ENCODE measurements around the gene ACAD11. TPM values are rescaled to one million over a fixed set of nuclear protein-coding genes. Genes with fewer than 3 reads are reported as not detected.

Gene ACAD11
- total RNA-seq = 10 to 100 TPM; 15.8 to 50.3 (median 19.5) TPM

DNA sequence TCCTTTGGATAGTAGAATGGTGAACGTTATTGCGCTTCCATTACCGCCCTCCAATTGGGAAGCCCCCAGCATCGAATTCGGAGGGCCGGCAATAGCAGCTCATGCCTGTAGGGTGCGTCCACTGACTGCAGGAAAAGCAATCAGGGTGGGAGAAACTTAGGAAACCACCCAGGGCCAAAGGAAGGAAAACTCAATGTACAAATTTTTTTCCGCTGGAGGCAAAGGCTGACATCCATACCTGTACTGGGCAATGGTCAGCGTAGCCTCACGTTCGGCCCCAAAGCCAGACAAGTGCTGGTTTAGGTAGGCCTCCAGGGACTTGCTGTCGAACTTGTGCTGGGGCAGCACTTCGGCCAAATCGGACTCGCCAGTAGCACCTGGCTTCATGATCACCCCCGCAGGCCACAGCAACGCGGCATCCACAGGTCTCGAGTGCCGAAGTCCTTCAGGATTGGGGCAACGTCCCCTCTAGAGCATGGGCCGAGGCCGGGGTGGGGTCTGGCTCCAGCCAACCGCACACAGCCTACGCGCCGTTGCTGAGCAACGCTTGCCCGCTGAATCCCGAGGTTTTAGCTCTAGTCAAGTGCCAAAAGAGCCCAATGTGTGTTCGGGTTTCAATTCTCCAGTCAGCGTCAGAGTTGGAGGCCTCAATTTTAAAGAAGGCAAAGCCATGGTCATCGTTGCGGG, at the start of gene ACAD11:
ACAD11 (minus strand) TSS at position 445 of the 687 bp plus-strand sequence; CDS start at position 387, 58 bp downstream.
- no peaks in the 10 kb centered on the region for H3K27me3 ChIP-seq
- no peaks in the 10 kb centered on the region for H3K9me3 ChIP-seq
- peak; percentile 90 to 93 for DNase-seq
- peak within 1 kb of the TSS; percentile 91 to 97 (median 96) for H3K27ac ChIP-seq
- WGBS, 2 donors = 1 to 2% methylated on average over 19 to 31 of the region's 34 CpGs
- peak; percentile 93 to 94 for ATAC-seq (ENCODE audit: low FRiP score in 2 of 2)
- TF ChIP-seq EP300 (IDR thresholded peaks at IDR 0.05) (no peak), POLR2A (IDR thresholded peaks at IDR 0.05) (peak in 2 of 4 donors; percentile 23 to 59), CTCF (IDR thresholded peaks at IDR 0.05) (peak; percentile 56 to 73 (median 66)), POLR2AphosphoS5 (IDR thresholded peaks at IDR 0.05) (peak in 1 of 2 donors; percentile 79)
- H3K36me3 ChIP-seq = no peaks in the 10 kb centered on the region
- peaks cover 23 to 34% (median 30%) of the 10 kb centered on the region in 4 donors for H3K4me1 ChIP-seq
- peak within 1 kb of the TSS; percentile 74 to 94 (median 78) for H3K4me3 ChIP-seq

DNA sequence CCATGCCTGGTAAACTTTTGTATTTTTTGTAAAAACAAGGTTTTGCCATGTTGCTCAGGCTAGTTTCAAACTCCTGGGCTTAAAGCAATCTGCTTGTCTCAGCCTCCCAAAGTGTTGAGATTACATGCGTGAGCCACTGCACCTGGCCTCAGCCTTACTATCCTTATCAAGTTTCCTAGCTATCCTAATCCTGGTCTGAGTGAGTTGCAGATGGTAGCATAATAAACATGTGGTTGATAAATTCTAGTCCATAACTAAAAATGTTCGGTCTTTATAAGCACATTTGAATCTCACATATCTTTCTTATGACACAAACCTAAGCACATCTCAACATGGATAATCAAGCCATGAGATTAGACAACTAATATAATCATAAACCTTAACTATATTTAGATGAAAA, 44.1 kb upstream of the ACAD11 start:
- Histone ChIP-seq H3K9me3 (no peaks in the 10 kb centered on the region), H3K27ac (no peak overlapping the region), H3K36me3 (peaks cover 23 to 90% (median 38%) of the 10 kb centered on the region in 4 donors), H3K27me3 (no peaks in the 10 kb centered on the region), H3K4me3 (no peak overlapping the region), H3K4me1 (no peaks in the 10 kb centered on the region)
- TF ChIP-seq CTCF (IDR thresholded peaks at IDR 0.05) = no peak
- no peak for TF ChIP-seq POLR2AphosphoS5 (IDR thresholded peaks at IDR 0.05)
- TF ChIP-seq EP300 (IDR thresholded peaks at IDR 0.05) = no peak
- no peak for TF ChIP-seq POLR2A (IDR thresholded peaks at IDR 0.05)
- DNase-seq = no peak
- 96 to 98% methylated on average over 2 of the region's 2 CpGs for WGBS, 2 donors
- no peak for ATAC-seq (ENCODE audit: low FRiP score in 2 of 2)

DNA sequence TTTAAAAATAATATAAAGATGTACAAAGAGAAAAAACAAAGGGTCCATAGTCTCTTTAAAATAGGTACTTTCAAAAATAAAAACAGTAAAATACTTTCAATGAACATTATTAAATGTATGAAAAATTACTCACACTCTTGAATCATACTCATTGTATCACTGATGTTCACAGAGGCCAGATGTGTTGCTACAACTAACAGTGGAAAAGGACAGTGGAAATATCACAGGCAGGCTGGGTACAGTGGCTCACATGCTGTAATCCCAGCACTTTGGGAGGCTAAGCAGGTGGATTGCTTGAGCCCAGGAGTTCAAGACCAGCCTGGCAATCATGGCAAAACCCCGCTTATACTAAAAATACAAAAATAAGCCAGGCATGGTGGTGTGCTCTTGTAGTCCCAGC, 35.8 kb upstream of the ACAD11 start:
- no peak for ATAC-seq (ENCODE audit: low FRiP score in 2 of 2)
- no peak for DNase-seq
- TF ChIP-seq POLR2A (IDR thresholded peaks at IDR 0.05) = no peak
- no peak for TF ChIP-seq CTCF (IDR thresholded peaks at IDR 0.05)
- no peak for TF ChIP-seq POLR2AphosphoS5 (IDR thresholded peaks at IDR 0.05)
- no peak for TF ChIP-seq EP300 (IDR thresholded peaks at IDR 0.05)
- Histone ChIP-seq H3K27me3 (no peaks in the 10 kb centered on the region), H3K36me3 (peaks cover 27 to 98% (median 53%) of the 10 kb centered on the region in 4 donors), H3K4me3 (no peak overlapping the region), H3K9me3 (no peaks in the 10 kb centered on the region), H3K27ac (no peak overlapping the region), H3K4me1 (no peaks in the 10 kb centered on the region)
- 88 to 100% methylated on average over 1 of the region's 1 CpG for WGBS, 2 donors

- 60 to 81% methylated on average over 4 of the region's 4 CpGs for WGBS, 2 donors
- H3K27ac ChIP-seq = no peak overlapping the region
- H3K9me3 ChIP-seq = no peaks in the 10 kb centered on the region
- ATAC-seq (ENCODE audit: low FRiP score in 2 of 2) (no peak), DNase-seq (no peak)
- no peak overlapping the region for H3K4me3 ChIP-seq
- H3K27me3 ChIP-seq = no peaks in the 10 kb centered on the region
- no peaks in the 10 kb centered on the region for H3K4me1 ChIP-seq
- no peak for TF ChIP-seq CTCF (IDR thresholded peaks at IDR 0.05)
- no peak for TF ChIP-seq EP300 (IDR thresholded peaks at IDR 0.05)
- TF ChIP-seq POLR2A (IDR thresholded peaks at IDR 0.05) = no peak
- TF ChIP-seq POLR2AphosphoS5 (IDR thresholded peaks at IDR 0.05) = no peak
- peaks cover 28 to 98% (median 52%) of the 10 kb centered on the region in 4 donors for H3K36me3 ChIP-seq
Measured at GRCh38 chr3:132694991-132695390, 35.4 kb upstream of the ACAD11 start.

GRCh38 chr3:132690040-132690439, 30.4 kb upstream of the ACAD11 start:
- H3K36me3 ChIP-seq = peaks cover 38 to 99% (median 48%) of the 10 kb centered on the region in 4 donors
- no peak for ATAC-seq (ENCODE audit: low FRiP score in 2 of 2)
- 95% methylated on average over 4 of the region's 4 CpGs for WGBS, 2 donors

More at GRCh38 chr3:132690040-132690439, 30.4 kb upstream of the ACAD11 start:
- Histone ChIP-seq H3K27ac (no peak overlapping the region), H3K4me1 (no peaks in the 10 kb centered on the region), H3K9me3 (no peaks in the 10 kb centered on the region), H3K27me3 (no peaks in the 10 kb centered on the region), H3K4me3 (no peak overlapping the region)
- no peak for DNase-seq
- no peak for TF ChIP-seq EP300 (IDR thresholded peaks at IDR 0.05)
- no peak for TF ChIP-seq CTCF (IDR thresholded peaks at IDR 0.05)
- no peak for TF ChIP-seq POLR2A (IDR thresholded peaks at IDR 0.05)
- TF ChIP-seq POLR2AphosphoS5 (IDR thresholded peaks at IDR 0.05) = no peak

Measured in upper lobe of left lung (tissue), 6 donors.